Measurements from ENCODE around the gene MYRFL.

MYRFL gene

DNA sequence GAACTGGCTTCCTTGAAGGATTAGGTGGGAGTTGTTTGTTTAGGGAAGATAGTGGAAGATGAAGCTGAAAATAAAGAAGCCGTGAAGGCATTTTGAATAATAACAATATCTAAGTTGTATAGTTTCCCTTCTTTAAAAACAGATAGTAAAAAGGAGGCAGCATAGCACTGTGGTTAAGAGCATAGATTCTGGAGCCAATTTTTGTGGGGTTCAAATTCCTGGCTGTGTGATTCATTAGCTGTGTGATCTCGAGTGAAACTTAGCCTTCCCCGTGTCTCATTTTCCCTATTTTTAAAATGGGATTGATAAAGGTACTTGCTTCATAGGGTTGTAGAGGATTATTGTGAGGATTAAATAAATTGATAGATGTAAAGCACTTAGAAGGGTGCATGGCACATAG, 104.5 kb downstream of the MYRFL start:
- TF ChIP-seq, protein P1, sequence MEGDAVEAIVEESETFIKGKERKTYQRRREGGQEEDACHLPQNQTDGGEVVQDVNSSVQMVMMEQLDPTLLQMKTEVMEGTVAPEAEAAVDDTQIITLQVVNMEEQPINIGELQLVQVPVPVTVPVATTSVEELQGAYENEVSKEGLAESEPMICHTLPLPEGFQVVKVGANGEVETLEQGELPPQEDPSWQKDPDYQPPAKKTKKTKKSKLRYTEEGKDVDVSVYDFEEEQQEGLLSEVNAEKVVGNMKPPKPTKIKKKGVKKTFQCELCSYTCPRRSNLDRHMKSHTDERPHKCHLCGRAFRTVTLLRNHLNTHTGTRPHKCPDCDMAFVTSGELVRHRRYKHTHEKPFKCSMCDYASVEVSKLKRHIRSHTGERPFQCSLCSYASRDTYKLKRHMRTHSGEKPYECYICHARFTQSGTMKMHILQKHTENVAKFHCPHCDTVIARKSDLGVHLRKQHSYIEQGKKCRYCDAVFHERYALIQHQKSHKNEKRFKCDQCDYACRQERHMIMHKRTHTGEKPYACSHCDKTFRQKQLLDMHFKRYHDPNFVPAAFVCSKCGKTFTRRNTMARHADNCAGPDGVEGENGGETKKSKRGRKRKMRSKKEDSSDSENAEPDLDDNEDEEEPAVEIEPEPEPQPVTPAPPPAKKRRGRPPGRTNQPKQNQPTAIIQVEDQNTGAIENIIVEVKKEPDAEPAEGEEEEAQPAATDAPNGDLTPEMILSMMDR (IDR thresholded peaks at IDR 0.05) = no peak
- DNase-seq (ENCODE audit: low spot score) = no peak
- Histone ChIP-seq H3K4me3 (no peak overlapping the region), H3K27ac (no peak overlapping the region)

DNA sequence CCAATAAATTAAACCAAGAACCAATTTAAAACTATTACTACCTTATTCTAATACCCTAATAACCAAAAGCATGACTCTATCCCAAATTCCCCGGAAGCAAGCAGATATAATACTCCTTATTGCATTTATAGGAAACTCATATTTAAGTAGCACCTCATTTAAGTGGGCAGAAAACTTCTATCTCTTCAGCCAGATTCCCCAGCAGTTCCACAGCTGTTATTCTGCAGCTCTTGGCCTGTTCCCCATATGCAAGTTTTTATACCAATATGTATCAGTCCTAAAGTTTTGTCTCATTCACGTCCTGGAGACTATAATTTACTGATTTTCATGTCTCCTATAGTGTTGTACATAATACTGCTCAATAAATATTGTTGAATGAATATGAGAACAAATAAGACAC, 106.5 kb downstream of the MYRFL start:
- TF ChIP-seq, protein P1 (IDR thresholded peaks at IDR 0.05) = no peak
- Histone ChIP-seq H3K4me3 (no peak overlapping the region), H3K27ac (no peak overlapping the region)
- DNase-seq (ENCODE audit: low spot score) = no peak

- no peak for DNase-seq (ENCODE audit: low spot score)
- Histone ChIP-seq H3K27ac (no peak overlapping the region), H3K4me3 (no peak overlapping the region)
- TF ChIP-seq, protein P1 (IDR thresholded peaks at IDR 0.05) = no peak
These were observed 107.1 kb downstream of the MYRFL start for GRCh38 chr12:69932154-69932553.

GRCh38 chr12:69932676-69933552, 107.9 kb downstream of the MYRFL start:
- H3K27ac ChIP-seq = no peak overlapping the region
- TF ChIP-seq, protein P1 (IDR thresholded peaks at IDR 0.05) = no peak
- H3K4me3 ChIP-seq = no peak overlapping the region
- DNase-seq (ENCODE audit: low spot score) = no peak

GRCh38 chr12:69934011-69934410, 109.0 kb downstream of the MYRFL start:
- DNase-seq (ENCODE audit: low spot score) = no peak
- H3K27ac ChIP-seq = no peak overlapping the region
- H3K4me3 ChIP-seq = no peak overlapping the region
- TF ChIP-seq, protein P1 (IDR thresholded peaks at IDR 0.05) = no peak

DNA sequence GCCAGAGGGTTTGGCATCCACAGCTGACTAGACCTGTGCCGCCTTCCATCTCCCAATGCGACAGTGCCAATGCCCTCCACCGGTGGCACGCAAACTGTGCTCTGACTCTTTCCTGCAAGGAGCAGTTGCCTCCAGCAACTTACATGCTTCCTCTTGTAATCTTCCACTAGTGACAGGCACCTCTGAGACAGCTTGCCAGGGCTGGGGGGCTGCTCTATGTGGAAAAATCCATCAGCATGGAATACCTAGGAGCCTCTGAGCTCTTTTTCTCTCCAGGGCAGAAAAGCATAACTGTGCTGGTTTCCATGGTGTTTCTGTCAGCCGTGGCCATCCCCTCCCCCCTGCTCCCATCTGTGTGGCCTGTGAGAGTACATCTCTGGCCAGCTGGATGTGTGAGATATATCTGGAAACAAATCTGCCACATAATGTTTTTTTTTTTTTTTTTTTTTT, 110.6 kb downstream of the MYRFL start:
- Histone ChIP-seq H3K27ac (no peak overlapping the region), H3K4me3 (no peak overlapping the region)
- TF ChIP-seq, protein P1 (IDR thresholded peaks at IDR 0.05) = no peak
- DNase-seq (ENCODE audit: low spot score) = no peak

GRCh38 chr12:69936214-69936731, 111.2 kb downstream of the MYRFL start:
- Histone ChIP-seq H3K27ac (no peak overlapping the region), H3K4me3 (no peak overlapping the region)
- no peak for DNase-seq (ENCODE audit: low spot score)
- TF ChIP-seq, protein P1 (IDR thresholded peaks at IDR 0.05) = no peak
